OCI-LY3 (cell line): ENCODE measurements around the gene BAIAP2.

Experiments used
- CTCF ChIP-seq: fragments of 200-600, 300-600 bp; sonication (generic); IDR thresholded peaks from 2 replicates; pipeline ENCODE4 v1.5.1; 2014; ENCODE audit warnings: antibody characterized with exemption, low read length, low read depth
- EZH2phosphoT487 ChIP-seq: fragments of 200-600 bp; shearing (Covaris generic); IDR thresholded peaks from 2 replicates; pipeline ENCODE4 v1.6.1; 2018; ENCODE audit warnings: antibody characterized with exemption, mixed run types, low read depth

GRCh38 chr17:81166033-81166492, 131.1 kb downstream of the BAIAP2 start, which contains the start of gene AATK:
- no peak for TF ChIP-seq CTCF
- TF ChIP-seq EZH2phosphoT487 = no peak
